IMR-90 (cell line): Measurements from ENCODE around the gene PYY. TPM values are rescaled to one million over a fixed set of nuclear protein-coding genes. Genes with fewer than 3 reads are reported as not detected.

Experiments
- ATAC-seq: fragments of 200-7000 bp; cut with Tn5 transposase; 2 replicates; pipeline ENCODE4 v1.9.1; 2020; ENCODE audit warnings: low read depth, mild to moderate bottlenecking, moderate library complexity
- BruUV-seq: library from RNA; stranded (reverse); fragments of 400-500 nt; replicated peaks from 2 replicates; lab custom pipeline; 2021; lab: Mats Ljungman, UMichigan
- CTCF ChIA-PET: fragments of 300-600 bp; formaldehyde crosslinking; extraction: SDS; loops from one replicate; lab custom pipeline; 2021; ENCODE audit warnings: antibody characterized with exemption; lab: Yijun Ruan, JAX
- POLR2A ChIA-PET: fragments of 300-600 bp; sonication (Branson Sonifier 250); formaldehyde crosslinking; loops from one replicate; lab custom pipeline; 2022; ENCODE audit warnings: antibody characterized with exemption; ENCODE audit not compliant: unreplicated experiment; lab: Charles Lee
- DNase-seq: peaks from one replicate; pipeline ENCODE4 v3.0.0; 2013
- H2AFZ ChIP-seq: replicated peaks from 2 replicates; pipeline ENCODE3; 2013; ENCODE audit warnings: low read length, mild to moderate bottlenecking; ENCODE audit not compliant: poor library complexity
- H2AK5ac ChIP-seq: 2 replicates; pipeline ENCODE4 v1.6.1; 2013; ENCODE audit warnings: low read depth, low read length, inconsistent platforms
- H2AK9ac ChIP-seq: replicated peaks from 2 replicates; pipeline ENCODE3; 2013; ENCODE audit warnings: mild to moderate bottlenecking, low read depth, low read length, moderate library complexity; ENCODE audit not compliant: poor library complexity
- H2BK120ac ChIP-seq: 2 replicates; pipeline ENCODE4 v1.6.1; 2013; ENCODE audit warnings: low read depth, low read length, inconsistent platforms
- H2BK15ac ChIP-seq: 3 replicates; pipeline ENCODE4 v1.6.1; 2013; ENCODE audit warnings: low read depth, low read length, inconsistent platforms
- H2BK20ac ChIP-seq: 2 replicates; pipeline ENCODE4 v1.6.1; 2013; ENCODE audit warnings: low read depth, mild to moderate bottlenecking, inconsistent platforms, low read length, moderate library complexity
- H2BK5ac ChIP-seq: 2 replicates; pipeline ENCODE4 v1.6.1; 2013; ENCODE audit warnings: mild to moderate bottlenecking, low read depth, low read length, inconsistent platforms; ENCODE audit not compliant: poor library complexity, severe bottlenecking
- H3K14ac ChIP-seq: replicated peaks from 2 replicates; pipeline ENCODE4 v1.6.1; 2013; ENCODE audit warnings: low read depth, low read length, inconsistent platforms
- H3K18ac ChIP-seq: 2 replicates; pipeline ENCODE4 v1.6.1; 2013; ENCODE audit warnings: low read depth, low read length, control low read depth
- H3K23ac ChIP-seq: 2 replicates; pipeline ENCODE4 v1.6.1; 2013; ENCODE audit warnings: low read depth, low read length, inconsistent platforms
- H3K27ac ChIP-seq: 2 replicates; pipeline ENCODE4 v1.5.1; 2013; ENCODE audit warnings: mild to moderate bottlenecking, control low read depth, low read length; ENCODE audit not compliant: insufficient read depth
- H3K27me3 ChIP-seq: 2 replicates; pipeline ENCODE4 v1.6.1; 2013; ENCODE audit warnings: low read length; ENCODE audit not compliant: control insufficient read depth, insufficient read depth
- H3K36me3 ChIP-seq: 2 replicates; pipeline ENCODE4 v1.6.1; 2013; ENCODE audit warnings: low read length, mixed read lengths; ENCODE audit not compliant: control insufficient read depth, insufficient read depth
- H3K4ac ChIP-seq: 2 replicates; pipeline ENCODE4 v1.6.1; 2013; ENCODE audit warnings: low read depth, low read length, inconsistent platforms
- H3K4me1 ChIP-seq: 2 replicates; pipeline ENCODE4 v1.6.1; 2013; ENCODE audit warnings: low read length, mixed read lengths; ENCODE audit not compliant: control insufficient read depth, insufficient read depth
- H3K4me2 ChIP-seq: 2 replicates; pipeline ENCODE4 v1.6.1; 2013; ENCODE audit warnings: low read depth, mild to moderate bottlenecking, control low read depth, low read length, moderate library complexity
- H3K4me3 ChIP-seq: 2 replicates; pipeline ENCODE4 v1.5.1; 2013; ENCODE audit warnings: low read depth, mild to moderate bottlenecking, control low read depth, low read length, moderate library complexity; ENCODE audit not compliant: insufficient read depth
- H3K56ac ChIP-seq: 2 replicates; pipeline ENCODE4 v1.6.1; 2013; ENCODE audit warnings: low read length, inconsistent platforms; ENCODE audit not compliant: insufficient read depth; ENCODE audit errors: extremely low read depth
- H3K79me1 ChIP-seq, 2 experiments: 2 replicates each; pipeline ENCODE4 v1.6.1; 2013; ENCODE audit warnings: low read length in 2 of 2, inconsistent platforms in 1 of 2, low read depth in 1 of 2
- H3K9ac ChIP-seq: 2 replicates; pipeline ENCODE4 v1.6.1; 2013; ENCODE audit warnings: low read depth, low read length, control low read depth
- H3K9me1 ChIP-seq: 2 replicates; pipeline ENCODE4 v1.6.1; 2013; ENCODE audit warnings: low read length, inconsistent platforms; ENCODE audit not compliant: insufficient read depth
- H3K9me3 ChIP-seq: 2 replicates; pipeline ENCODE4 v1.6.1; 2013; ENCODE audit warnings: low read length; ENCODE audit not compliant: control insufficient read depth, insufficient read depth
- H4K20me1 ChIP-seq: 2 replicates; pipeline ENCODE4 v1.6.1; 2013; ENCODE audit warnings: low read length, inconsistent platforms; ENCODE audit not compliant: insufficient read depth
- H4K5ac ChIP-seq: 2 replicates; pipeline ENCODE4 v1.6.1; 2013; ENCODE audit warnings: mild to moderate bottlenecking, low read depth, low read length, control low read depth
- H4K8ac ChIP-seq, 2 experiments: 2 replicates each; pipeline ENCODE4 v1.6.1; 2013; ENCODE audit warnings: low read depth in 2 of 2, low read length in 2 of 2, control low read depth in 1 of 2, inconsistent platforms in 1 of 2
- H4K91ac ChIP-seq: 2 replicates; pipeline ENCODE4 v1.6.1; 2013; ENCODE audit warnings: low read depth, low read length, inconsistent platforms; ENCODE audit not compliant: insufficient read depth
- BHLHE40 ChIP-seq: fragments of 150-350 bp; IDR thresholded peaks from 2 replicates; pipeline ENCODE4 v1.6.1; 2016; ENCODE audit warnings: mild to moderate bottlenecking, low read depth, low read length
- CEBPB ChIP-seq: IDR thresholded peaks from 2 replicates; pipeline ENCODE4 v1.6.1; 2012; ENCODE audit warnings: low read depth, low read length, improper control_type of control experiment
- CHD1 ChIP-seq: IDR thresholded peaks from 2 replicates; pipeline ENCODE4 v1.6.1; 2012; ENCODE audit warnings: low read depth, low read length, improper control_type of control experiment
- CTCF ChIP-seq: conservative IDR thresholded peaks from 2 replicates; pipeline ENCODE4 v1.5.1; 2012; ENCODE audit warnings: mild to moderate bottlenecking, low read depth, low read length, improper control_type of control experiment
- FOS ChIP-seq: fragments of 150-350 bp; IDR thresholded peaks from 2 replicates; pipeline ENCODE4 v1.6.1; 2016; ENCODE audit warnings: low read depth, low read length
- MAFK ChIP-seq: IDR thresholded peaks from 2 replicates; pipeline ENCODE4 v1.6.1; 2012; ENCODE audit warnings: low read depth, low read length, improper control_type of control experiment
- MAZ ChIP-seq: IDR thresholded peaks from 2 replicates; pipeline ENCODE4 v1.6.1; 2012; ENCODE audit warnings: low read depth, mild to moderate bottlenecking, low read length, improper control_type of control experiment, moderate library complexity, borderline replicate concordance
- MXI1 ChIP-seq: IDR thresholded peaks from 2 replicates; pipeline ENCODE4 v1.6.1; 2012; ENCODE audit warnings: low read depth, mild to moderate bottlenecking, low read length, moderate library complexity, borderline replicate concordance
- NFE2L2 ChIP-seq: fragments of 150-350 bp; IDR thresholded peaks from 2 replicates; pipeline ENCODE4 v1.6.1; 2016; ENCODE audit warnings: low read depth, mild to moderate bottlenecking, low read length
- POLR2A ChIP-seq: IDR thresholded peaks from 2 replicates; pipeline ENCODE4 v1.6.1; 2012; ENCODE audit warnings: mild to moderate bottlenecking, low read depth, low read length
- RAD21 ChIP-seq: IDR thresholded peaks from 2 replicates; pipeline ENCODE4 v1.6.1; 2012; ENCODE audit warnings: low read length, improper control_type of control experiment
- RCOR1 ChIP-seq: IDR thresholded peaks from 2 replicates; pipeline ENCODE4 v1.6.1; 2012; ENCODE audit warnings: mild to moderate bottlenecking, low read length, improper control_type of control experiment; ENCODE audit not compliant: insufficient replicate concordance
- RFX5 ChIP-seq: IDR thresholded peaks from 2 replicates; pipeline ENCODE4 v1.8.0; 2012; ENCODE audit warnings: low read depth, mild to moderate bottlenecking, low read length, moderate library complexity
- SMC3 ChIP-seq: fragments of 150-350 bp; IDR thresholded peaks from 2 replicates; pipeline ENCODE4 v1.6.1; 2016; ENCODE audit warnings: low read depth, mild to moderate bottlenecking, antibody characterized with exemption, low read length, moderate library complexity
- USF2 ChIP-seq: fragments of 150-350 bp; IDR thresholded peaks from 2 replicates; pipeline ENCODE4 v1.6.1; 2017; ENCODE audit warnings: mild to moderate bottlenecking, antibody characterized with exemption, low read length, low read depth
- WGBS, 2 experiments: methylation state at CpG; one replicate each; pipeline versions ENCODE4 v1.1.5 to v1.1.7; 2013; ENCODE audit warnings: missing lambda C conversion rate in 2 of 2; ENCODE audit not compliant: insufficient read length in 1 of 2; ENCODE audit errors: extremely low coverage in 2 of 2; 5-methylcytosine and 5-hydroxymethylcytosine counted together
- dilution Hi-C: fragments of 300-500 bp; cut with HindIII; formaldehyde crosslinking; loops from one replicate; pipeline ENCODE4 v1.14.3; 2018; ENCODE audit warnings: low sequenced_read_pairs; ENCODE audit not compliant: unreplicated experiment
- in situ Hi-C: fragments of 300-500 bp; cut with MboI; formaldehyde crosslinking; loops from 3 replicates; pipeline ENCODE4 v1.14.3; 2019; ENCODE audit warnings: low sequenced_read_pairs, inconsistent platforms, mixed read lengths
- intact Hi-C: fragments of 100-400 bp; cut with micrococcal nuclease; formaldehyde crosslinking; loops from 2 replicates; pipeline ENCODE4 v1.10.0; 2022
- polyA plus RNA-seq, 3 experiments: library from polyadenylated mRNA; depleted of rRNA; stranded (reverse); fragments of >200 nt; gene quantifications; 2 replicates each; pipeline ENCODE4 v1.2.3, GENCODE V29; 2012; ENCODE audit warnings: low replicate concordance in 1 of 3
- total RNA-seq: library from RNA; depleted of rRNA; stranded (reverse); fragments of >200 nt; gene quantifications from 2 replicates; pipeline ENCODE4 v1.2.3, GENCODE V29; 2012
- TF ChIP-seq, protein P1 (sequence below): fragments of 150-350 bp; IDR thresholded peaks from 2 replicates; pipeline ENCODE4 v1.6.1; 2016; ENCODE audit warnings: low read depth, mild to moderate bottlenecking, low read length, moderate library complexity, borderline replicate concordance

Gene PYY
- total and polyA plus RNA-seq, 2 of the 4 experiments (the other 2 are of a cell fraction): not detected

GRCh38 chr17:43998552-43998951 lies 44.8 kb upstream of the PYY start:
- no peak overlapping the region for H2AK5ac ChIP-seq
- no peak overlapping the region for H2AK9ac ChIP-seq
- H3K18ac ChIP-seq: no peak overlapping the region
- no peak overlapping the region for H3K14ac ChIP-seq
- H3K4me1 ChIP-seq: peaks cover 4% of the 10 kb centered on the region
- BruUV-seq: no TSS peak
- H3K23ac ChIP-seq: no peak overlapping the region
- ATAC-seq: no peak
- peaks cover 18% of the 10 kb centered on the region for H3K27me3 ChIP-seq
- POLR2A ChIA-PET: no interaction called here
- no peaks in the 10 kb centered on the region for H3K9me3 ChIP-seq
- intact Hi-C loops: no loop called here
- CTCF ChIA-PET: no interaction called here
- peak; percentile 66 for DNase-seq
- H4K5ac ChIP-seq: no peak overlapping the region
- H3K4ac ChIP-seq: no peak overlapping the region
- no peaks in the 10 kb centered on the region for H3K79me1 ChIP-seq
- H4K8ac ChIP-seq: no peak overlapping the region
- no peak overlapping the region for H3K27ac ChIP-seq
- no peak overlapping the region for H4K91ac ChIP-seq
- dilution Hi-C loops: no loop called here
- no peaks in the 10 kb centered on the region for H4K20me1 ChIP-seq
- no peak overlapping the region for H2AFZ ChIP-seq
- no peaks in the 10 kb centered on the region for H3K36me3 ChIP-seq
- TF ChIP-seq MAZ (no peak), CEBPB (no peak), MXI1 (no peak), CHD1 (no peak), POLR2A (no peak), FOS (no peak), MAFK (no peak), SMC3 (no peak), RFX5 (no peak), NFE2L2 (no peak), RCOR1 (no peak), CTCF (no peak), BHLHE40 (no peak), USF2 (no peak), RAD21 (no peak)
- TF ChIP-seq, protein P1, sequence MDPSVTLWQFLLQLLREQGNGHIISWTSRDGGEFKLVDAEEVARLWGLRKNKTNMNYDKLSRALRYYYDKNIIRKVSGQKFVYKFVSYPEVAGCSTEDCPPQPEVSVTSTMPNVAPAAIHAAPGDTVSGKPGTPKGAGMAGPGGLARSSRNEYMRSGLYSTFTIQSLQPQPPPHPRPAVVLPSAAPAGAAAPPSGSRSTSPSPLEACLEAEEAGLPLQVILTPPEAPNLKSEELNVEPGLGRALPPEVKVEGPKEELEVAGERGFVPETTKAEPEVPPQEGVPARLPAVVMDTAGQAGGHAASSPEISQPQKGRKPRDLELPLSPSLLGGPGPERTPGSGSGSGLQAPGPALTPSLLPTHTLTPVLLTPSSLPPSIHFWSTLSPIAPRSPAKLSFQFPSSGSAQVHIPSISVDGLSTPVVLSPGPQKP: no peak
- no peak overlapping the region for H3K56ac ChIP-seq
- H3K4me2 ChIP-seq: no peak overlapping the region
- no peak overlapping the region for H2BK15ac ChIP-seq
- H2BK5ac ChIP-seq: no peak overlapping the region
- H2BK20ac ChIP-seq: no peak overlapping the region
- no peak overlapping the region for H3K9ac ChIP-seq
- H3K9me1 ChIP-seq: peaks cover 6% of the 10 kb centered on the region
- WGBS, 2 experiments: no CpG with 5 or more reads among the region's 3 CpGs
- in situ Hi-C loops: no loop called here
- no peak overlapping the region for H3K4me3 ChIP-seq
- no peak overlapping the region for H2BK120ac ChIP-seq
